HG02798 (cell line): ENCODE measurements around the gene SGK1.
A peak's percentile ranks its signal among the peaks of the same experiment; 100 is the strongest.
"Not testable (repeated sequence)": the region's sequence is repeated elsewhere in the genome, so short reads cannot be mapped to it uniquely, and the experiment has no call there.

Experiments
- ATAC-seq: cut with Tn5 transposase; IDR thresholded peaks from one replicate; pipeline ENCODE4 v1.9.1; 2021; ENCODE audit warnings: mild to moderate bottlenecking; ENCODE audit not compliant: unreplicated experiment, poor library complexity

SGK1 gene

DNA sequence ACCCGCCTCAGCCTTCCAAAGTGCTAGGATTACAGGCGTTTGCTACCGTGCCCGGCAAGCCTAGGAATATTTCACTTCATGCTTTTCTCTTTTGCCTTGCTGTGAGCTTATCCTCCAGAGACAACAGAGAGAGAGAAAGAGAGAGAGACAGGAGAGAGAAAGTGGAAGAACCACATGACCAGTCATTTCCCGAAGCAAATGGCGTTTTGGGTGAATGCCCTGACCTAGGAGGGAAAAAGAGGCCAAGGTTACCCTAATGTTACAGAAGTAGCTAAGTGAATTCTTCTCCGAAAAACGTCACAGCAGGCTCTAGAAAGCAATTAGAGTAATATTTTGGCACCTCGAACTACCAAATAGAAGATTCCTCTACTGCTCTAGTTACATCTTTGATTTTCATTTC, 9.1 kb downstream of the SGK1 start:
- ATAC-seq, result no peak

DNA sequence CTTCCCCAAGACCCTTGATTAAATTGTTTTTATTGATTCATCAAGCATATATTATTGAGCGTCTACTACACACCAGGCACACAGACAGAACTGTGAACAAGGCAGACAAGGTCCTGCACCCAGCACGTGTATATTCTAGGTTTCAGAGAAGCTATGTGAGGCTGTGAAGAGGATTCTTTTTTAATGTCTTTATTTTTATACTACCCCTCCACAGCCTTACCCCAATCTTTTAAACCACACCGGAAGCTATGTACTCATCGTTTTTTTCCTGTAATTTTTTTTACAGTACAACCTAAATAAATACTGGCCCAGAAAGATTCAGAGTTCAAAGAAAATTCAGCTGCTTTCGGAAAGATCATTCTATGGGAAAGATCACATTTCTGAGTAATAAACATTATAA, 10.0 kb downstream of the SGK1 start:
- no peak for ATAC-seq

DNA sequence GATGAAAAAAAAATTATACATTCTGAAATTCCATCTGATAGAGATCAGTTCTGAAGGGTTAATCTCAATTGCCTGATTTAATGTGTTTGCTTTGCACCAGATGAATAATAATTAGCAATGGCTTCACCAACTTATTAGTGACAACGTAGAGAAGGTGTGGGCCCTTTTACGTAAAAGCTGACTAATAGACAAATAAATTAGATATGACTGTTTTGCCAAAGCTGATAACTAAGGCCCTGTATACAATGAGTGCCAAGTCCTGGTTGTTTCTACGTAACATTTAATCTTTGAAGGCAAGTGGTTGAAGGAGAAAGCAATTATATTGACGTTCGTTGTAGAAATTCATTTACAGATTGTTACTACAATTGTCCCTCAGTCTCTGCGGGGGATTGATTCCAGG, 10.8 kb downstream of the SGK1 start:
- no peak for ATAC-seq

DNA sequence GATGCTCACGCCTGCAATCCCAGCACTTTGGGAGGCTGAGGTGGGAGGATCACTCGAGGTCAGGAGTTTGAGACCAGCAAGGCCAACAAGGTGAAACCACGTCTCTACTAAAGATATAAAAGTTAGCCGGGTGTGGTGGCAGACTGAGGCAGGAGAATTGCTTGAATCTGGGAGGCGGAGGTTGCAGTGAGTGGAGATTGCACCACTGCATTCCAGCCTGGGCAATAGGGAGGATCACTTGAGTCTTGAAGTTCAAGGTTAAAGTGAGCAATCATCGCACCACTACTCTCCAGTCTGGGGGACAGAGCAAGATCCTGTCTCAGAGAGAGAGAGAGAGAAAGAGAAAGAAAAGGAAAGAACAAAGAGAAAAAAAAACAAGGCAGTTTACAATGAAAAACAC, 13.5 kb downstream of the SGK1 start:
- not testable (repeated sequence) for ATAC-seq

- ATAC-seq, result no peak
Observed at GRCh38 chr6:134303891-134304290, 14.0 kb downstream of the SGK1 start.

DNA sequence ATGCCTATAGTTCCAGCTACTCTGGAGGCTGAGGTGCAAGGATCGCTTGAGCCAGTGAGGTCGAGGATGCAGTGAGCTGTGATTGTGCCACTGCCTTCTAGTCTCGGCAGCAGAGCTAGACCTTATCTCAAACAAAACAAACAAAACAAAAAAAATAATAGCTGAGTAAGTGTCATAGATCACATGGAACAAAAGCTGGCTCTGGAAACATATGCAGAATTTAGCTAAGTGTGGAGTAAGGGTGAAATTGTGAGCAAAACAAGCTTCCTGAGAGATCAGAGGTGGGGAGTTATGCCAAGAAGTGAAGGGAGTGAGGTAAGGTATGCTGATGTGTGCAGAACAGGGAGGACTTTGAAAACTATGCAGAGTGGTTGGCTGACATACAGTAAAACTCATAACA, 18.7 kb downstream of the SGK1 start:
- no peak for ATAC-seq

DNA sequence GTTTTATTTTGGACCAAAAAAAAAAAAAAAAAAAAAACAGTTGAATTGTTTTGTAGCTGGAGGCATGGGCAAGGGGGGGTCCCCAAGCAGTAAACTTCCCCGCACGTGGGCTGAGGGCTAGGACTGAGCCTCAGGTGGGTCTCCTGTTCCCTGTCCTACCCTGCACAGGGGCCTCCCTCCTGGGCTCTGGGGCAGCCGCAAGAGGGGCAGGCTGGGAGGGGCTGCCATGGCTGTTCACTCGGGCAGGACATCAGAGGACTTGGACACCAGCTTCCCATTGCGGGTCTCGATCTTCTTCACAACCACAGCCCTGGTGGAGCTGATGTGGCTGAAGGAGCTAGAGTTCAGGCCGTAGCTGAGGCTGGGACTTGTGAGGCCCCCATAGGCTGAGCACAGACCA, 21.1 kb downstream of the SGK1 start:
- no peak for ATAC-seq

DNA sequence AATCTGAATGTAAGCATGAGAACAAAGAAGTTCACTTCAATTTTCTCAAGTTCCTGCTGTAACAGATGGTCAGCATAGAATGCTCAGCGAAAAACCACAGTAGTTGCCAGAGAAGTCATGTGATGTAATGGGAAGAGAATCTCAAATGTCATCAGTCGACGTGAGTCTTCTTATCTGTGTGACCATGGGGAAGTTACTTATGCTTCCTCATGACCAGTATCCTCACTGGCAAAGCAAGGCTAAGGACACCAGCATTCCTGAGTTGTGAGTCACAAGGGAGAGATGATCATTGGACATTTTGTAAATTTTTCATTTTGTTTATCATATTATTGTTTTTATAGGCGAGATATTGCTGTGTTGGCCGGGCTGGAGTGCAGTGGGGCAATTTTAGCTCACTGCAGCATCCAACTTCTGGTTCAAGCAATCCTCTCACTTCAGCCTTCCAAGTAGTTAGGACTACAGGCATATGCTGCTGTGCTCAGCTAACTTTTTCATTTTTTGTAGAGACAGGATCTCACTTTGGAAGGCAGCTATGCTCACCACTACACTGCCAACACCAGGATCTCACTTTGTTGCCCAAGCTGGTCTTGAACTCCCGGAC, 21.9 kb downstream of the SGK1 start:
- peak; percentile 83 for ATAC-seq

DNA sequence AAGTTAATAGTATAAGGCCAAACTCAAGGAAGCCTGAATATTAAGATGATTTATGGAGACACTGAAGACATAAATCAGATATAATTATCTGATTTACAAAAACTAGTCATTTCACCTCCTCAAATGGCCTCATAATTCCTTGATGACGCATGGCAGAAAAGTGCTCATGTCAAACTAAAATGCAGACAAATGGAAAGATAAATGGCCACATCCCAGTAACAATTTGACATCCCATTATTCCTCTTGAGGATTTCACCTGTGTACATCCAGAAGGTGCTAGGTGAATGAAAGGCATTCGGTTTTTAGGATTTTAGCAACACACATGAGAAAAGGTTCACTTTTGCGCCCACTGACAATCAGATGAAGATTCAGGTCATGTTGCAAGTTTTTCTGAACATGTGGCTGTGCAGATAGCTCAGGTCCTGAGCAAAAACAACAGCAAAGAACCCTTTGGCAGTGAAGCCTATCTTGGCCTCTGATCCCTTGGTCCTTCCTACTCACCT, 24.2 kb downstream of the SGK1 start:
- ATAC-seq, result no peak

DNA sequence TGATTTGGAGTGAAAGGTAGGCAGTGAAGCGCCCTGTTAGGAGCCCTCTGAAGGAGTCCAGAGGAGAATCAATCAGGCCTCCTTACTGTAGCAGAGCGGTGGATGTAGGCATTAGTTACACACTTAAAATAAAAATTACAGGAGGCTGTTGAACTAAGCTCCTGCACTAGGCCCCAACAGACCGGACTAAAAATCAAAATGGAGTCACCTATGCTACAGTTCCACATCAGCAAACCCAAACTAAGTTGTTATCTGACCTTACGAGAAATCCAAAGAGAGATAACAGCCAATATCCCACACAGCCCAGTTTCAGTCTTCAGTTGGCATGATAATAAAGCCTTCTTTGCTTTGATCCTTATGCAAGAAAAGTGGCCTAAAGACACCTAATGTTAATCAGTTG, 26.8 kb downstream of the SGK1 start:
- no peak for ATAC-seq

GRCh38 chr6:134289204-134289575, 28.7 kb downstream of the SGK1 start:
- ATAC-seq, result no peak

- peak; percentile 64 for ATAC-seq
Observed at GRCh38 chr6:134288538-134289203, 29.2 kb downstream of the SGK1 start.

DNA sequence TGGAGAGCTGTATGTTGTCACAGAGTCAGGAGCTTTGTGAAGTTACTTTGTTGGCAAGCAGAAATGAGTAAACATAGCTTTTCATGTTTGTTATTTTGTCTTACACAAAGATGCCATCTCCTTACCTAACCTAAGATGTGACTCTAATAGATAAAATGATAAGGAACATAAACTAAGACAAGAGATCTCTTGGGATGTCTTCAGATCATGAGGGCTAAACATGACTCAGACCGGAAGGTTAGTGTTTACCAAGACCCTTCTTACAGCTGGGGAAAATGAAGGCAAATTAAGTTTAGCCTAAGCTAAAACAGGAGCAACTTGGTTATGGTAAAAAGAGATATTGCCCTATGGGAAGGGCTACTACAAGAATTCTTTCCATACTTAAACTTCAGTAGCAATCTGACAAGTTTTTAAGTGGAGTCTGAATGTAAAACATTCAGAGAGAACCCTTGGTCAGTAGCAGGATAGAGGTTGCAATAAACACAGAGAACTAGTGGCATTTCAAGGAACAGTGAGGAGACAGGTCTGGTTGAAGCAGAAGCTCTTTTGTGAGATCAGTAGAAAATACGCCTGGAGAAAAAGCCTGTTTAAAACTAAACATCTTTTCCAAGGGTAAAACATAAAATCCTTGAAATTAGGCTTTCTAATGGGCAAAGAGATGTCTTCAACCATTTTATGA, 29.9 kb downstream of the SGK1 start:
- ATAC-seq, result peak; percentile 46

GRCh38 chr6:134282816-134283215, 35.1 kb downstream of the SGK1 start:
- ATAC-seq, result no peak

GRCh38 chr6:134281388-134281787, 36.5 kb downstream of the SGK1 start:
- ATAC-seq, result no peak

- no peak for ATAC-seq
Observed at GRCh38 chr6:134278000-134278399, 39.9 kb downstream of the SGK1 start.

GRCh38 chr6:134276891-134277377, 41.0 kb downstream of the SGK1 start:
- not testable (repeated sequence) for ATAC-seq

DNA sequence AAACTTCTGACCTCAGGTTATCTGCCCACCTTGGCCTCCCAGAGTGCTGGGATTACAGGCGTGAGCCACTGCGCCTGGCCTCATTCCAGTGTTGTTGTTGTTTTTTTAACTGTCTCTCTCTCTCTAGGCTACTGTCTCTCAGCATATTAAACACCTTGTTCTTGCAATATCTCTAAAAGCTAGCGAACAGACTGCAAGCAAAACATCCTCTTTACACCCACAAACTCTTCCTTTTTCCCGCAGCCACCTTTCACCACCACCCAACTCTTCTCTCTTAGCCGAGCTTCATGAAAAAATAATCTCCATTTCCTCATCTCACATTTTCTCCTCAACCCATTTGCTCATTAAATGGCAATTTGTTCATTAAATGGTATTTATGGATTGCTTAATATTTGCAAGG, 45.5 kb downstream of the SGK1 start:
- ATAC-seq, result no peak

GRCh38 chr6:134267917-134268361, 50.0 kb downstream of the SGK1 start:
- no peak for ATAC-seq

- no peak for ATAC-seq
Observed at GRCh38 chr6:134266776-134267175, 51.1 kb downstream of the SGK1 start.

GRCh38 chr6:134261766-134262165, 56.1 kb downstream of the SGK1 start:
- no peak for ATAC-seq
